ENCODE measurements around the gene TEPSIN. TPM values are rescaled to one million over a fixed set of nuclear protein-coding genes. Genes with fewer than 3 reads are reported as not detected.

TEPSIN gene
- total RNA-seq, 4 donors from 2014 or later = 38.0 to 156 (median 79.4) TPM

DNA sequence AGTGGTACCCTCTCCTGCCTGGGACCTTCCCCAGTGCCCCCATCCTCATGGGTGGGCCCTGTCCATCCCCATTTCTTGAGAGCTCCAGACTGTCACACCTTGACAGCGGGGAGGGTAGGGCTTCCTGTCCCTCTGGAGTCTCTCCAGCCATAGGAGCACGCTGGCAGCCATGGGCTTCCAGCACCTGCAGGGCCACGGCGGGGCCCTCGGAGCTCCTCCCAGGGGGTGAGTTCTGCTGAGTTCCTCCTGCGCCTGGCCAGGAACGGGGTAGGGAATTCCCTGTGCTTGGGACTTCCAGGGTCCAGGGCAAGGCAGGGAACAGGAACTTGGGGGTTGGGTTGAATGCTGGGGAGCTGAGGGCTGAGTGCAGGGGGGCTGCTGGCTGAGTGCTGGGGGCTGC lies 49.8 kb downstream of the TEPSIN start:
- H3K27ac ChIP-seq = no peak overlapping the region

DNA sequence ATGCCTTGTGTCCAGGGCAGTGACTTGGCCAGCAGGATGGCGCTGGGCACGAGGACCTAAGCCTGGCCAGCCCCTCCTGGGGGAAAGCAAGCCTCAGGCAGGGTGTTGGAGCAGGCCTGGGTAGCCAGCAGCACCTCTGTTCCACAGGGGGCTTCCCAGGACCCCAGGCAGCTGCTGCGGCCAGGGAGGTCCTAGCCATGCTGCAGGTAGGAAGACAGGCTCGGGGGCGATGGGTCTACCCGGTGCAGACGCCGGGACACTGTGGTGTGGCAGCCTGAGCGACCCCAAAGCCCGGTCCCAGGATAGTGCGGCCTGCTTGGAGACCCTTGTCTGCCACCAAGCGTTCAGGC lies 50.4 kb downstream of the TEPSIN start:
- TF ChIP-seq POLR2A (IDR thresholded peaks at IDR 0.05) = no peak
- TF ChIP-seq, protein P1, sequence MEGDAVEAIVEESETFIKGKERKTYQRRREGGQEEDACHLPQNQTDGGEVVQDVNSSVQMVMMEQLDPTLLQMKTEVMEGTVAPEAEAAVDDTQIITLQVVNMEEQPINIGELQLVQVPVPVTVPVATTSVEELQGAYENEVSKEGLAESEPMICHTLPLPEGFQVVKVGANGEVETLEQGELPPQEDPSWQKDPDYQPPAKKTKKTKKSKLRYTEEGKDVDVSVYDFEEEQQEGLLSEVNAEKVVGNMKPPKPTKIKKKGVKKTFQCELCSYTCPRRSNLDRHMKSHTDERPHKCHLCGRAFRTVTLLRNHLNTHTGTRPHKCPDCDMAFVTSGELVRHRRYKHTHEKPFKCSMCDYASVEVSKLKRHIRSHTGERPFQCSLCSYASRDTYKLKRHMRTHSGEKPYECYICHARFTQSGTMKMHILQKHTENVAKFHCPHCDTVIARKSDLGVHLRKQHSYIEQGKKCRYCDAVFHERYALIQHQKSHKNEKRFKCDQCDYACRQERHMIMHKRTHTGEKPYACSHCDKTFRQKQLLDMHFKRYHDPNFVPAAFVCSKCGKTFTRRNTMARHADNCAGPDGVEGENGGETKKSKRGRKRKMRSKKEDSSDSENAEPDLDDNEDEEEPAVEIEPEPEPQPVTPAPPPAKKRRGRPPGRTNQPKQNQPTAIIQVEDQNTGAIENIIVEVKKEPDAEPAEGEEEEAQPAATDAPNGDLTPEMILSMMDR (IDR thresholded peaks at IDR 0.05) = no peak
- no peak for DNase-seq
- Histone ChIP-seq H3K27ac (no peak overlapping the region), H3K9me3 (no peaks in the 10 kb centered on the region), H3K4me1 (no peaks in the 10 kb centered on the region), H3K4me3 (no peak overlapping the region), H3K27me3 (no peaks in the 10 kb centered on the region), H3K36me3 (no peaks in the 10 kb centered on the region)

More for the DNA sequence above, 49.8 kb downstream of the TEPSIN start:
- H3K9me3 ChIP-seq = no peaks in the 10 kb centered on the region
- DNase-seq = no peak
- TF ChIP-seq, protein P1 (IDR thresholded peaks at IDR 0.05) = no peak
- no peak for TF ChIP-seq POLR2A (IDR thresholded peaks at IDR 0.05)
- no peaks in the 10 kb centered on the region for H3K4me1 ChIP-seq
- no peaks in the 10 kb centered on the region for H3K36me3 ChIP-seq
- H3K27me3 ChIP-seq = no peaks in the 10 kb centered on the region
- no peak overlapping the region for H3K4me3 ChIP-seq

- TF ChIP-seq POLR2A (IDR thresholded peaks at IDR 0.05) = no peak
- TF ChIP-seq, protein P1 (IDR thresholded peaks at IDR 0.05) = no peak
- DNase-seq = no peak
These were observed 51.0 kb downstream of the TEPSIN start for GRCh38 chr17:81187586-81188490.

GRCh38 chr17:81187120-81187519 lies 51.7 kb downstream of the TEPSIN start:
- DNase-seq = no peak
- H3K27me3 ChIP-seq = no peaks in the 10 kb centered on the region
- TF ChIP-seq, protein P1 (IDR thresholded peaks at IDR 0.05) = no peak
- TF ChIP-seq POLR2A (IDR thresholded peaks at IDR 0.05) = no peak
- H3K27ac ChIP-seq = no peak overlapping the region
- no peak overlapping the region for H3K4me3 ChIP-seq
- no peaks in the 10 kb centered on the region for H3K36me3 ChIP-seq
- no peaks in the 10 kb centered on the region for H3K4me1 ChIP-seq
- no peaks in the 10 kb centered on the region for H3K9me3 ChIP-seq

More at GRCh38 chr17:81187586-81188490, 51.0 kb downstream of the TEPSIN start:
- Histone ChIP-seq H3K4me3 (no peak overlapping the region), H3K27ac (no peak overlapping the region), H3K36me3 (no peaks in the 10 kb centered on the region), H3K27me3 (no peaks in the 10 kb centered on the region), H3K4me1 (no peaks in the 10 kb centered on the region), H3K9me3 (no peaks in the 10 kb centered on the region)

DNA sequence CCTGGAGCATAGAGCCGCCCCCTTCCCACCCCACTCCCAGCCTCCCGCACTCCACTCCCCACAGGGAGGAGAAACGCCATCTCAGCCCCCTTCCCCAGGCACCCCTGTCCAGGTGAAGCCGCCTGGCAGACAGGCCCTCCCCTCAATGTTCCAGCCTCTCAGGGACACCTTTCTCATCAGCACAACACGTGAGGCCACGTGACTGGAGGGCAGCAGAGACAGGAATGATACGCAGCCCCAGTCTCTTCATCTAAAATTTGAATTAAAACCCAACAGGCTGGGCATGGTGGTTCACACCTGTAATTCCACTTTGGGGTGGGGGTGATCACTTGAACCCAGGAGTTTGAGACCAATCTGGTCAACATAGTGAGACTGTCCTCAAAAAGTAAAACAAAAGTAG lies 52.7 kb downstream of the TEPSIN start:
- H3K27me3 ChIP-seq = no peaks in the 10 kb centered on the region
- no peak for DNase-seq

More for the DNA sequence above, 52.7 kb downstream of the TEPSIN start:
- no peaks in the 10 kb centered on the region for H3K36me3 ChIP-seq
- TF ChIP-seq, protein P1 (IDR thresholded peaks at IDR 0.05) = no peak
- TF ChIP-seq POLR2A (IDR thresholded peaks at IDR 0.05) = no peak
- H3K27ac ChIP-seq = no peak overlapping the region
- no peaks in the 10 kb centered on the region for H3K9me3 ChIP-seq
- no peaks in the 10 kb centered on the region for H3K4me1 ChIP-seq
- H3K4me3 ChIP-seq = no peak overlapping the region

All from Peyer's patch (tissue), 4 donors.